Breast epithelium (tissue), 4 donors: ENCODE measurements around the gene NCKAP1. TPM values are rescaled to one million over a fixed set of nuclear protein-coding genes. Genes with fewer than 3 reads are reported as not detected.
"Not testable (repeated sequence)": the region's sequence is repeated elsewhere in the genome, so short reads cannot be mapped to it uniquely, and the experiment has no call there.

ENCODE experiments used
- DNase-seq, 2 donors: peaks; one replicate each; pipeline ENCODE4 v3.0.0-alpha.2; 2019; ENCODE audit warnings: low spot score in 2 of 2
- H3K27ac ChIP-seq, 2 donors: fragments of 200-600 bp; sonication (generic) in 1 of 2; one replicate each; pipeline ENCODE4 v1.5.1; 2016 to 2019; ENCODE audit warnings: mild to moderate bottlenecking in 1 of 2
- H3K27me3 ChIP-seq, 2 donors: fragments of 200-600 bp; sonication (generic) in 1 of 2; one replicate each; pipeline versions ENCODE4 v1.5.1 to v1.6.0; 2017 to 2019; ENCODE audit warnings: control low read depth in 1 of 2, mild to moderate bottlenecking in 1 of 2
- H3K36me3 ChIP-seq: fragments of 200-600 bp; one replicate; pipeline ENCODE4 v1.5.1; 2019
- H3K4me1 ChIP-seq, 2 donors: fragments of 200-600 bp; sonication (generic); one replicate each; pipeline ENCODE4 v1.5.1; 2016 to 2019; ENCODE audit warnings: control low read depth in 1 of 2
- H3K4me3 ChIP-seq, 3 donors: fragments of 200-600 bp; sonication (generic); 1 replicate in 2 of 3; 2 replicates in 1 of 3; pipeline ENCODE4 v1.5.1; 2016 to 2019; ENCODE audit warnings: mild to moderate bottlenecking in 3 of 3, moderate library complexity in 2 of 3
- H3K9me3 ChIP-seq, 2 donors: fragments of 200-600 bp; sonication (generic) in 1 of 2; one replicate each; pipeline ENCODE4 v1.5.1; 2016 to 2019; ENCODE audit warnings: control low read depth in 1 of 2
- POLR2A ChIP-seq: fragments of 450-650 bp; IDR thresholded peaks from one replicate; pipeline ENCODE4 v1.6.1; 2016; ENCODE audit warnings: antibody characterized with exemption, mild to moderate bottlenecking, moderate library complexity
- POLR2AphosphoS5 ChIP-seq, 3 donors: sonication (generic); formaldehyde crosslinking; IDR thresholded peaks; one replicate each; pipeline ENCODE4 v1.6.1; 2017; ENCODE audit warnings: antibody characterized with exemption in 3 of 3
- intact Hi-C: fragments of 100-400 bp; cut with DNase I; formaldehyde crosslinking; loops from one replicate; pipeline ENCODE4 v1.15.1; 2023; ENCODE audit warnings: low total_unique reads
- total RNA-seq, 3 donors: library from RNA; depleted of rRNA; stranded (reverse); fragments of >200 nt; gene quantifications; one replicate each; pipeline ENCODE4 v1.1.0, GENCODE V29; 2016
- TF ChIP-seq, protein P1 (sequence below), 3 donors: fragments of 450-650 bp; IDR thresholded peaks; one replicate each; pipeline ENCODE4 v1.5.1; 2016 to 2017; ENCODE audit warnings: antibody characterized with exemption in 3 of 3, mild to moderate bottlenecking in 3 of 3, moderate library complexity in 3 of 3

The NCKAP1 gene
- total RNA-seq, 3 donors from 2014 or later: 122 to 270 (median 186) TPM

DNA sequence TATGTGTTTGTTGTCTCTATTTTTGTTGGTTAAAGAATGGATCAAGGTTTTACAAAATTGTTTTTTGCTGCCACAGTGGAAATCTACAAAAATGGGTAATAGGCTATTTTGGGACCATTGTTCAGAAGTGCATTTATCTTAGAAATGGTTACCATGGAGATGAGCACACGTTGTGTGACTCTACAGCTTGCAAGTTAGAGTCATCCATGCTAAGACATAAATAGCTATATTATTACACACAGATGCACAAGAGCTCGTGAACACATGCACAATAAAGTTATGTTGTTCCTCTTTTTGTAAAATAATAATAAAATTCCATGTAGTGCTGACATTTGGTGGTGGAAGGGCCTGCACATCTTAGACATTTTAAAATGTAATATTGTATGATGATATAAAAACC, 24.8 kb upstream of the NCKAP1 start:
- intact Hi-C loops: no loop called here
- TF ChIP-seq POLR2AphosphoS5 (IDR thresholded peaks at IDR 0.05) (no peak), POLR2A (no peak)
- TF ChIP-seq, protein P1, sequence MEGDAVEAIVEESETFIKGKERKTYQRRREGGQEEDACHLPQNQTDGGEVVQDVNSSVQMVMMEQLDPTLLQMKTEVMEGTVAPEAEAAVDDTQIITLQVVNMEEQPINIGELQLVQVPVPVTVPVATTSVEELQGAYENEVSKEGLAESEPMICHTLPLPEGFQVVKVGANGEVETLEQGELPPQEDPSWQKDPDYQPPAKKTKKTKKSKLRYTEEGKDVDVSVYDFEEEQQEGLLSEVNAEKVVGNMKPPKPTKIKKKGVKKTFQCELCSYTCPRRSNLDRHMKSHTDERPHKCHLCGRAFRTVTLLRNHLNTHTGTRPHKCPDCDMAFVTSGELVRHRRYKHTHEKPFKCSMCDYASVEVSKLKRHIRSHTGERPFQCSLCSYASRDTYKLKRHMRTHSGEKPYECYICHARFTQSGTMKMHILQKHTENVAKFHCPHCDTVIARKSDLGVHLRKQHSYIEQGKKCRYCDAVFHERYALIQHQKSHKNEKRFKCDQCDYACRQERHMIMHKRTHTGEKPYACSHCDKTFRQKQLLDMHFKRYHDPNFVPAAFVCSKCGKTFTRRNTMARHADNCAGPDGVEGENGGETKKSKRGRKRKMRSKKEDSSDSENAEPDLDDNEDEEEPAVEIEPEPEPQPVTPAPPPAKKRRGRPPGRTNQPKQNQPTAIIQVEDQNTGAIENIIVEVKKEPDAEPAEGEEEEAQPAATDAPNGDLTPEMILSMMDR (IDR thresholded peaks at IDR 0.05): no peak
- no peak for DNase-seq

DNA sequence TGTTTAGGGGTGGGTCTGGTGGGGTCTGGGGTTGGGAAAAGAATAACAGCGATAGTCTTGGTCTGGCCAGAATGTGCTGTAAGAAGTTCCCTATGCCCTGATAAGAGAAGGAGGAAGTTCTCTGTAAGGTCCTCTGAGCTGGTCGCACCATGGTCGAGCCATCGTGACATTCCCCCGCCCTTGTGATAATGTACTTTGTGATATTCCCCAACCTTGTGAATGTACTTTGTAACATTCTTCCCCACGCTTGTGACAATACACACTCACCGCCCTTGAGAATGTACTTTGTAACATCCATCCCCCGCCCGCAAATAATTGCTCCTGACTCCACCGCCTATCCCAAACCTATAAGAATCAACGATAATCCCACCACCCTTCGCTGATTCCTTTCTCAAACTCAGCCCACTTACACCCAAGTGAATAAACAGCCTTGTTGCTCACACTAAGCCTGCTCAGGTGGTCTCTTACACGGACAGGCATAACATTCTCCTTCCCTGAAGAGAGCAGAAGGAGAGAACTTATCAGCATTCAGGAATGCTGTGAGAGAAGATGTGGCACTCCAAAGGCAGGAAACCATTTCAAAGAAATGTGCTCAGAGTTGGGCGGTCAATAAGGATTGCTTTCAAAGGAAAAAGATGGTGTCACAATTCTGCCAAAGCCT, 22.4 kb upstream of the NCKAP1 start:
- DNase-seq: no peak
- intact Hi-C loops: no loop called here
- Histone ChIP-seq H3K4me3 (no peak overlapping the region), H3K4me1 (no peaks in the 10 kb centered on the region), H3K9me3 (no peaks in the 10 kb centered on the region), H3K27ac (no peak overlapping the region), H3K36me3 (no peaks in the 10 kb centered on the region), H3K27me3 (no peaks in the 10 kb centered on the region)
- no peak for TF ChIP-seq POLR2A
- TF ChIP-seq, protein P1 (IDR thresholded peaks at IDR 0.05): no peak
- TF ChIP-seq POLR2AphosphoS5 (IDR thresholded peaks at IDR 0.05): no peak

More for the DNA sequence above, 24.8 kb upstream of the NCKAP1 start:
- Histone ChIP-seq H3K4me1 (no peaks in the 10 kb centered on the region), H3K4me3 (no peak overlapping the region), H3K36me3 (no peaks in the 10 kb centered on the region), H3K27ac (no peak overlapping the region), H3K9me3 (no peaks in the 10 kb centered on the region), H3K27me3 (no peaks in the 10 kb centered on the region)

DNA sequence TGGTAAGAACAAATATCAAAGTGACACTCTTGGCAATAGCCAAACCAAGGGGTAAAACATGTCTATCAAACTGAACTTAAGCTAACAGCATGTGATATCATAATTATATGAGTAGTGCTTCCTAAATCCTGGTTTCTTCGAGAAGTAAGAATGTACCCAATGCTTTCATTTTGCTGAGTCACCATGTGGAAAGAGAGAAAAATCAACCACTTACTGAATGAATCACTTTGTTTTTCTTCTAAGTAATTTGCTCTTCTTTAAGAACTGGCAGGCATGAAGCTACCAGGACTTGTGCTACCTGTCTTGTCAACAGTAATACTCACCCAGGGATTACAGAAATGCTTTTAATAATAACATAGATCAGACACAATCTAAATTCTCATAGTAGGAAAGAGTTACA, 21.3 kb upstream of the NCKAP1 start:
- no peaks in the 10 kb centered on the region for H3K4me1 ChIP-seq
- intact Hi-C loops: no loop called here
- no peak for DNase-seq
- no peak overlapping the region for H3K27ac ChIP-seq
- TF ChIP-seq POLR2AphosphoS5 (IDR thresholded peaks at IDR 0.05): no peak
- no peak for TF ChIP-seq POLR2A
- TF ChIP-seq, protein P1 (IDR thresholded peaks at IDR 0.05): no peak
- H3K27me3 ChIP-seq: no peaks in the 10 kb centered on the region
- H3K9me3 ChIP-seq: no peaks in the 10 kb centered on the region
- H3K4me3 ChIP-seq: no peak overlapping the region
- no peaks in the 10 kb centered on the region for H3K36me3 ChIP-seq

DNA sequence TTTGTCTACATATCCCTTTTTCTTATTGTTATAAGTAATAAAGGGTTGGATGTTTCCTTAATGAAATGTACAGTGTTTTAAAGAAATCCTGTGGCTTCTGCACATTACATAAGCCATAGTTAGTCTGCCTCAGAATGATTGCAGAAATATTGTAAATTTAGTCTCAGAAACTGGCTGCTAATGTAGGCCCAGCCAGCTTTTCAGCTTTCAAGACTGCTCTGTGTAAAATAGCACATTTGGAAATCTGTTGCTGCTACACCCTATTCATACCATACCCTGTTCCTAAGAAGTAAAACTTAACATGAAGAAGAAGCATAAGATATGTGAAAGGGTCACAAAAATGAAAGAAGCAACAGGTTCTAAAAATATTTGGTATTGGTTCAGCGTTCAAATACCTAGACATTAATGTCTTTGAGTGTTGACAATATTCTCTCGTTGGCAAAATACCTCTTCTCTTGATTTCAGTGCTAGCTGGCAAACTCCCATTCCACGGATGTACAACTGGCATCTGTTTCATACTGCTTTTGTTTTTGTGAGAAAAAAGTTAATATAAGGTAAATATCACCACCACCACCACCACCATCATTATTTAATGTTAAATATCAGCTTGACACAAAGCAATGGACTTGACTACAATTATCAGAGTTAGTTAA, 19.2 kb upstream of the NCKAP1 start:
- no peak for TF ChIP-seq POLR2A
- TF ChIP-seq POLR2AphosphoS5 (IDR thresholded peaks at IDR 0.05): no peak
- TF ChIP-seq, protein P1 (IDR thresholded peaks at IDR 0.05): no peak
- intact Hi-C loops: no loop called here
- no peaks in the 10 kb centered on the region for H3K27me3 ChIP-seq
- no peak overlapping the region for H3K27ac ChIP-seq
- DNase-seq: no peak
- no peak overlapping the region for H3K4me3 ChIP-seq
- H3K9me3 ChIP-seq: no peaks in the 10 kb centered on the region
- no peaks in the 10 kb centered on the region for H3K4me1 ChIP-seq
- no peaks in the 10 kb centered on the region for H3K36me3 ChIP-seq

DNA sequence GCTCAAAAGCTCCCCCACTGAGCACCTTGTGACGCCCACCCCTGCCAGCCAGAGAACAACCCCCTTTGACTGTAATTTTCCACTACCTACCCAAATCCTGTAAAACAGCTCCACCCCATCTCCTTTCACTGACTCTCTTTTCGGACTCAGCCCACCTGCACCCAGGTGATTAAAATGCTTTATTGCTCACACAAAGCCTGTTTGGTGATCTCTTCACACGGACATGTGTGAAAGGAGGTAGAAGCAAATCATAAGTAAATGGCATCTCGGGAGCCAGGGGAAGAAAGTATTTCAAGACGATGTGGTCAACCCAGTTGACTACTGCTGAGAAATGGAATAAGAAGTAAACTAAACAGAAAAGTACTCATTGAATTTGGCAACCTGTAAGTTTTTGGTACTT, 11.2 kb upstream of the NCKAP1 start:
- TF ChIP-seq POLR2AphosphoS5 (IDR thresholded peaks at IDR 0.05) (no peak), POLR2A (no peak)
- TF ChIP-seq, protein P1 (IDR thresholded peaks at IDR 0.05): no peak
- no peaks in the 10 kb centered on the region for H3K4me1 ChIP-seq
- H3K27me3 ChIP-seq: no peaks in the 10 kb centered on the region
- intact Hi-C loops: no loop called here
- H3K9me3 ChIP-seq: no peaks in the 10 kb centered on the region
- DNase-seq: no peak
- no peak overlapping the region for H3K4me3 ChIP-seq
- H3K27ac ChIP-seq: no peak overlapping the region
- H3K36me3 ChIP-seq: no peaks in the 10 kb centered on the region

DNA sequence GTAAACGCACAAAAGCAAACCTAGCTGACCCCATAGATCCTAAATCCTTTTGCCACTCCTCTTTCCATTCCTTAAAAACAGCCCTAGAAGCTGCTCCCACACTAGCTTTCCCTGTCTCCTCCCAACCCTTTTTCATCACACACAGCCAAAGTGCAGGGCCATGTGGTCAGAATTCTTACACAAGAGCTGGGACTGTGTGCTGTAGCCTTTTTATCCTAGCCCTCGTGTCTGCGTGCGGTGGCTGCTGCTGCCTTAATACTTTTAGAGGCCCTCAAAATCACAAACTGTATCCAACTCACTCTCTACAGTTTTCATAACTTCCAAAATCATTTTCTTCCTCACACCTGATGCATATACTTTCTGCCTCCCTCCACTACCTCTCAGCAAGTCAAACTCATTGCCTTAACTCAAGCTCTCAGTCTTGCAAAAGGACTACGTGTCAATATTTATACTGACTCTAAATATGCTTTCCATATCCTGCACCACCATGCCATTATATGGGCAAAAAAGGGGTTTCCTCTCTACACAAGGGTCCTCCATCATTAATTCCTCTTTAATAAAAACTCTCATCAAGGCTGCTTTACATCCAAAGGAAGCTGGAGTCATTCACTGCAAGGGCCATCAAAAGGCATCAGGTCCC, 9.3 kb upstream of the NCKAP1 start:
- H3K4me3 ChIP-seq, DNase-seq, H3K9me3 ChIP-seq, H3K4me1 ChIP-seq, H3K27ac ChIP-seq, H3K36me3 ChIP-seq, intact Hi-C loops, H3K27me3 ChIP-seq: not testable (repeated sequence)

DNA sequence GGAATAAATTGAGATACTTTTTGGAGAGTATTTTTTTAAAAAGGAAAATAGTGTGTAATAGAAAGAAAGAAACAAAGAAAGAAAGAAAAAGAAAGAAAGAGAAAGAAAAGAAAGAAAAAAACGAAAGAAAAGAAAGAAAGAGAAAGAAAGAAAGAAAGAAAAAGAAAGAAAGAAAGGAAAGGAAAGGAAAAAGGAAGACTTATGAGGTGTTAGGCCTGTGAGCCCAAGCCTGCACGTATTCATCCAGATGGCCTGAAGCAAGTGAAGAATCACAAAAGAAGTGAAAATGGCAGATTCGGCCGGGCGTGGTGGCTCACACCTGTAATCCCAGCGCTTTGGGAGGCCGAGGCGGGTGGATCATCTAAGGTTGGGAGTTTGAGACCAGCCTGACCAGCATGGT, 5.3 kb upstream of the NCKAP1 start:
- H3K9me3 ChIP-seq, H3K27me3 ChIP-seq, DNase-seq, H3K36me3 ChIP-seq, H3K4me3 ChIP-seq, intact Hi-C loops, H3K4me1 ChIP-seq, H3K27ac ChIP-seq: not testable (repeated sequence)
